ENCODE results near the gene LNX2.

LNX2 gene

GRCh38 chr13:27625839-27626238, 5.5 kb upstream of the LNX2 start:
- H3K9me3 ChIP-seq (ENCODE audit: control insufficient read depth, insufficient read depth, low read length): no peaks in the 10 kb centered on the region
- H3K36me3 ChIP-seq (ENCODE audit: control insufficient read depth, insufficient read depth, low read length): peaks cover 20% of the 10 kb centered on the region
- no peaks in the 10 kb centered on the region for H3K27me3 ChIP-seq (ENCODE audit: control insufficient read depth, insufficient read depth, low read length)
- H3K4me3 ChIP-seq (ENCODE audit: low read depth, low read length): no peak overlapping the region
- no peak overlapping the region for H3K9ac ChIP-seq (ENCODE audit: low read depth, low read length)
- H3K27ac ChIP-seq (ENCODE audit: low read depth, low read length): no peak overlapping the region
- peaks cover 13% of the 10 kb centered on the region for H3K4me1 ChIP-seq (ENCODE audit: control insufficient read depth, insufficient read depth, low read length)

- H3K4me1 ChIP-seq (ENCODE audit: control insufficient read depth, insufficient read depth, low read length): peaks cover 19% of the 10 kb centered on the region
- no peak overlapping the region for H3K9ac ChIP-seq (ENCODE audit: low read depth, low read length)
- H3K27me3 ChIP-seq (ENCODE audit: control insufficient read depth, insufficient read depth, low read length): no peaks in the 10 kb centered on the region
- no peak overlapping the region for H3K27ac ChIP-seq (ENCODE audit: low read depth, low read length)
- H3K36me3 ChIP-seq (ENCODE audit: control insufficient read depth, insufficient read depth, low read length): peaks cover 20% of the 10 kb centered on the region
- H3K4me3 ChIP-seq (ENCODE audit: low read depth, low read length): no peak overlapping the region
- no peaks in the 10 kb centered on the region for H3K9me3 ChIP-seq (ENCODE audit: control insufficient read depth, insufficient read depth, low read length)
Observed at GRCh38 chr13:27624071-27624470, 3.7 kb upstream of the LNX2 start.

- Histone ChIP-seq H3K27ac (ENCODE audit: low read depth, low read length) (no peak overlapping the region), H3K4me1 (ENCODE audit: control insufficient read depth, insufficient read depth, low read length) (peaks cover 26% of the 10 kb centered on the region), H3K9ac (ENCODE audit: low read depth, low read length) (no peak overlapping the region; the same call in 1 of the 2 replicates), H3K36me3 (ENCODE audit: control insufficient read depth, insufficient read depth, low read length) (peaks cover 20% of the 10 kb centered on the region), H3K4me3 (ENCODE audit: low read depth, low read length) (peak overlapping the region; percentile 98), H3K27me3 (ENCODE audit: control insufficient read depth, insufficient read depth, low read length) (no peaks in the 10 kb centered on the region), H3K9me3 (ENCODE audit: control insufficient read depth, insufficient read depth, low read length) (no peaks in the 10 kb centered on the region)
Observed at GRCh38 chr13:27622881-27623280, 2.6 kb upstream of the LNX2 start.

- H3K9ac ChIP-seq (ENCODE audit: low read depth, low read length): peak overlapping the region; percentile 92
- H3K27me3 ChIP-seq (ENCODE audit: control insufficient read depth, insufficient read depth, low read length): no peaks in the 10 kb centered on the region
- H3K4me3 ChIP-seq (ENCODE audit: low read depth, low read length): peak overlapping the region; percentile 98
- H3K4me1 ChIP-seq (ENCODE audit: control insufficient read depth, insufficient read depth, low read length): peaks cover 32% of the 10 kb centered on the region
- no peaks in the 10 kb centered on the region for H3K9me3 ChIP-seq (ENCODE audit: control insufficient read depth, insufficient read depth, low read length)
- H3K36me3 ChIP-seq (ENCODE audit: control insufficient read depth, insufficient read depth, low read length): peaks cover 20% of the 10 kb centered on the region
- H3K27ac ChIP-seq (ENCODE audit: low read depth, low read length): peak overlapping the region; percentile 93
Observed at GRCh38 chr13:27622102-27622820, 1.9 kb upstream of the LNX2 start.

- Histone ChIP-seq H3K9me3 (ENCODE audit: control insufficient read depth, insufficient read depth, low read length) (no peaks in the 10 kb centered on the region), H3K27me3 (ENCODE audit: control insufficient read depth, insufficient read depth, low read length) (no peaks in the 10 kb centered on the region), H3K36me3 (ENCODE audit: control insufficient read depth, insufficient read depth, low read length) (peaks cover 20% of the 10 kb centered on the region), H3K9ac (ENCODE audit: low read depth, low read length) (peak within 1 kb of the TSS; percentile 92), H3K27ac (ENCODE audit: low read depth, low read length) (peak within 1 kb of the TSS; percentile 93), H3K4me1 (ENCODE audit: control insufficient read depth, insufficient read depth, low read length) (peaks cover 36% of the 10 kb centered on the region), H3K4me3 (ENCODE audit: low read depth, low read length) (peak within 1 kb of the TSS; percentile 98)
Observed at GRCh38 chr13:27621366-27622101, 1.2 kb upstream of the LNX2 start, which contains the start of gene POLR1D. Gene POLR1D (plus strand): TSS chr13:27621892. CDS start chr13:27621984, 92 bp downstream.

GRCh38 chr13:27621116-27621365, 712 bp upstream of the LNX2 start:
- Histone ChIP-seq H3K27ac (ENCODE audit: low read depth, low read length) (peak overlapping the region; percentile 93), H3K9me3 (ENCODE audit: control insufficient read depth, insufficient read depth, low read length) (no peaks in the 10 kb centered on the region), H3K9ac (ENCODE audit: low read depth, low read length) (peak overlapping the region; percentile 90), H3K27me3 (ENCODE audit: control insufficient read depth, insufficient read depth, low read length) (no peaks in the 10 kb centered on the region), H3K36me3 (ENCODE audit: control insufficient read depth, insufficient read depth, low read length) (peaks cover 20% of the 10 kb centered on the region), H3K4me3 (ENCODE audit: low read depth, low read length) (peak overlapping the region; percentile 98), H3K4me1 (ENCODE audit: control insufficient read depth, insufficient read depth, low read length) (peaks cover 32% of the 10 kb centered on the region)

- Histone ChIP-seq H3K9ac (ENCODE audit: low read depth, low read length) (peak overlapping the region; percentile 32), H3K9me3 (ENCODE audit: control insufficient read depth, insufficient read depth, low read length) (no peaks in the 10 kb centered on the region), H3K27me3 (ENCODE audit: control insufficient read depth, insufficient read depth, low read length) (no peaks in the 10 kb centered on the region), H3K4me3 (ENCODE audit: low read depth, low read length) (peak overlapping the region; percentile 98), H3K4me1 (ENCODE audit: control insufficient read depth, insufficient read depth, low read length) (peaks cover 31% of the 10 kb centered on the region), H3K36me3 (ENCODE audit: control insufficient read depth, insufficient read depth, low read length) (peaks cover 20% of the 10 kb centered on the region), H3K27ac (ENCODE audit: low read depth, low read length) (peak overlapping the region; percentile 89)
Observed at GRCh38 chr13:27619728-27620376, 477 bp downstream of the LNX2 start.

GRCh38 chr13:27619093-27619727, 1.1 kb downstream of the LNX2 start:
- peaks cover 17% of the 10 kb centered on the region for H3K36me3 ChIP-seq (ENCODE audit: control insufficient read depth, insufficient read depth, low read length)
- H3K27ac ChIP-seq (ENCODE audit: low read depth, low read length): no peak overlapping the region
- peak overlapping the region; percentile 98 for H3K4me3 ChIP-seq (ENCODE audit: low read depth, low read length)
- H3K9ac ChIP-seq (ENCODE audit: low read depth, low read length): no peak overlapping the region
- peaks cover 34% of the 10 kb centered on the region for H3K4me1 ChIP-seq (ENCODE audit: control insufficient read depth, insufficient read depth, low read length)
- H3K9me3 ChIP-seq (ENCODE audit: control insufficient read depth, insufficient read depth, low read length): no peaks in the 10 kb centered on the region
- H3K27me3 ChIP-seq (ENCODE audit: control insufficient read depth, insufficient read depth, low read length): no peaks in the 10 kb centered on the region

GRCh38 chr13:27617881-27618321, 2.4 kb downstream of the LNX2 start:
- Histone ChIP-seq H3K27ac (ENCODE audit: low read depth, low read length) (no peak overlapping the region), H3K4me3 (ENCODE audit: low read depth, low read length) (no peak overlapping the region), H3K9me3 (ENCODE audit: control insufficient read depth, insufficient read depth, low read length) (no peaks in the 10 kb centered on the region), H3K9ac (ENCODE audit: low read depth, low read length) (no peak overlapping the region), H3K36me3 (ENCODE audit: control insufficient read depth, insufficient read depth, low read length) (peaks cover 4% of the 10 kb centered on the region), H3K4me1 (ENCODE audit: control insufficient read depth, insufficient read depth, low read length) (peaks cover 39% of the 10 kb centered on the region), H3K27me3 (ENCODE audit: control insufficient read depth, insufficient read depth, low read length) (no peaks in the 10 kb centered on the region)

- H3K36me3 ChIP-seq (ENCODE audit: control insufficient read depth, insufficient read depth, low read length): no peaks in the 10 kb centered on the region
- H3K4me3 ChIP-seq (ENCODE audit: low read depth, low read length): no peak overlapping the region
- no peaks in the 10 kb centered on the region for H3K9me3 ChIP-seq (ENCODE audit: control insufficient read depth, insufficient read depth, low read length)
- no peak overlapping the region for H3K9ac ChIP-seq (ENCODE audit: low read depth, low read length)
- peaks cover 26% of the 10 kb centered on the region for H3K4me1 ChIP-seq (ENCODE audit: control insufficient read depth, insufficient read depth, low read length)
- no peaks in the 10 kb centered on the region for H3K27me3 ChIP-seq (ENCODE audit: control insufficient read depth, insufficient read depth, low read length)
- H3K27ac ChIP-seq (ENCODE audit: low read depth, low read length): no peak overlapping the region
Observed at GRCh38 chr13:27613628-27614027, 6.7 kb downstream of the LNX2 start.

All from HUES48 (cell line).